Endothelial cell of umbilical vein (primary cell): Measurements from ENCODE around the gene TRIM36. TPM values are rescaled to one million over a fixed set of nuclear protein-coding genes. Genes with fewer than 3 reads are reported as not detected.

Experiments used
- BruUV-seq: library from RNA; stranded (reverse); fragments of 400-500 nt; replicated peaks from 2 replicates; lab custom pipeline; 2021; lab: Mats Ljungman, UMichigan
- CTCF ChIA-PET: fragments of 300-600, 350-600 bp; sonication (Branson Sonifier 250); formaldehyde crosslinking; loops from one replicate; lab custom pipeline; 2021; ENCODE audit warnings: antibody characterized with exemption, inconsistent platforms; lab: Charles Lee
- POLR2A ChIA-PET: fragments of 300-600, 350-600 bp; sonication (Branson Sonifier 250); formaldehyde crosslinking; loops from one replicate; lab custom pipeline; 2021; ENCODE audit warnings: antibody characterized with exemption, inconsistent platforms; lab: Charles Lee
- DNase-seq: peaks from one replicate; pipeline ENCODE4 v3.0.0-alpha.2; 2011; ENCODE audit warnings: low read depth, low spot score
- FAIRE-seq: peaks from 2 replicates; lab custom pipeline; 2011; peaks lifted over from hg19 to GRCh38; lab: Jason Lieb, UNC
- H2AFZ ChIP-seq: 2 replicates; pipeline ENCODE4 v1.6.0; 2012; ENCODE audit warnings: low read depth, low read length, control low read depth, inconsistent platforms
- H3K27ac ChIP-seq: 2 replicates; pipeline ENCODE4 v1.5.1; 2011; ENCODE audit warnings: low read depth, mild to moderate bottlenecking, control low read depth, low read length, moderate library complexity; ENCODE audit not compliant: insufficient read depth
- H3K27me3 ChIP-seq, 2 experiments: 2 replicates each; pipeline versions ENCODE4 v1.6.0 to v1.6.1; 2011; ENCODE audit warnings: low read length in 2 of 2, mixed read lengths in 1 of 2; ENCODE audit not compliant: control insufficient read depth in 2 of 2, insufficient read depth in 2 of 2
- H3K36me3 ChIP-seq, 2 experiments: 2 replicates in 1 of 2; 3 replicates in 1 of 2; pipeline ENCODE4 v1.5.1; 2011; ENCODE audit warnings: low read length in 2 of 2, mild to moderate bottlenecking in 1 of 2, moderate library complexity in 1 of 2; ENCODE audit not compliant: control insufficient read depth in 2 of 2, insufficient read depth in 2 of 2; ENCODE audit errors: extremely low read depth in 1 of 2
- H3K4me1 ChIP-seq: 3 replicates; pipeline ENCODE4 v1.5.1; 2011; ENCODE audit warnings: mild to moderate bottlenecking, low read length; ENCODE audit not compliant: control insufficient read depth, insufficient read depth; ENCODE audit errors: extremely low read depth
- H3K4me2 ChIP-seq: 2 replicates; pipeline ENCODE4 v1.6.1; 2011; ENCODE audit warnings: low read length, control low read depth, mixed read lengths; ENCODE audit not compliant: insufficient read depth
- H3K4me3 ChIP-seq, 3 experiments: fragments of 200-600 bp in 1 of 3; sonication (generic), shearing (Covaris generic) in 1 of 3; replicated peaks in 1 of 3; 2 replicates each; pipeline ENCODE4 v1.5.1; 2011 to 2016; ENCODE audit warnings: control low read depth in 3 of 3, low read length in 3 of 3, mild to moderate bottlenecking in 2 of 3, inconsistent platforms in 1 of 3, low read depth in 1 of 3, moderate library complexity in 1 of 3; ENCODE audit not compliant: insufficient read depth in 1 of 3
- H3K79me2 ChIP-seq: 2 replicates; pipeline ENCODE4 v1.6.0; 2012; ENCODE audit warnings: low read length, inconsistent platforms; ENCODE audit not compliant: control insufficient read depth, insufficient read depth
- H3K9ac ChIP-seq: replicated peaks from 2 replicates; pipeline ENCODE3; 2011; ENCODE audit warnings: low read length, control low read depth; ENCODE audit not compliant: insufficient read depth; ENCODE audit errors: extremely low read depth
- H3K9me1 ChIP-seq: replicated peaks from 3 replicates; pipeline ENCODE4 v1.6.0; 2011; ENCODE audit warnings: mild to moderate bottlenecking, low read length; ENCODE audit not compliant: control insufficient read depth, insufficient read depth; ENCODE audit errors: extremely low read depth
- H3K9me3 ChIP-seq: replicated peaks from 2 replicates; pipeline ENCODE4 v1.5.1; 2012; ENCODE audit warnings: low read length, inconsistent platforms; ENCODE audit not compliant: control insufficient read depth, insufficient read depth
- H4K20me1 ChIP-seq: replicated peaks from 2 replicates; pipeline ENCODE3; 2011; ENCODE audit warnings: mild to moderate bottlenecking, low read length; ENCODE audit not compliant: control insufficient read depth, insufficient read depth; ENCODE audit errors: extremely low read depth
- EZH2 ChIP-seq: IDR thresholded peaks from 2 replicates; pipeline ENCODE4 v1.6.1; 2012; ENCODE audit warnings: borderline replicate concordance, low read depth, mild to moderate bottlenecking, moderate library complexity, low read length, inconsistent platforms; ENCODE audit not compliant: severe bottlenecking
- FOS ChIP-seq: IDR thresholded peaks from 2 replicates; pipeline ENCODE4 v1.6.1; 2011; ENCODE audit warnings: mild to moderate bottlenecking, low read length, moderate library complexity, borderline replicate concordance; ENCODE audit not compliant: insufficient read depth
- GATA2 ChIP-seq: IDR thresholded peaks from 2 replicates; pipeline ENCODE4 v1.7.0; 2011; ENCODE audit warnings: low read depth, mild to moderate bottlenecking, moderate library complexity, mixed read lengths, low read length; ENCODE audit not compliant: insufficient read length, insufficient read depth
- JUN ChIP-seq: IDR thresholded peaks from 2 replicates; pipeline ENCODE4 v1.6.1; 2011; ENCODE audit warnings: borderline replicate concordance, low read depth; ENCODE audit not compliant: insufficient read length, insufficient read depth
- MYC ChIP-seq: IDR thresholded peaks from one replicate; pipeline ENCODE4 v1.6.1; 2011; ENCODE audit warnings: mild to moderate bottlenecking, low read depth, low read length
- POLR2A ChIP-seq: IDR thresholded peaks from 2 replicates; pipeline ENCODE4 v1.6.1; 2012; ENCODE audit warnings: low read depth, mild to moderate bottlenecking, control low read depth, low read length
- POLR2AphosphoS5 ChIP-seq: IDR thresholded peaks from 2 replicates; pipeline ENCODE4 v1.6.1; 2012; ENCODE audit warnings: low read depth, mild to moderate bottlenecking, control low read depth, low read length, moderate library complexity; ENCODE audit not compliant: insufficient read depth
- dilution Hi-C: fragments of 300-500 bp; cut with MboI; formaldehyde crosslinking; loops from one replicate; pipeline ENCODE4 v1.15.0; 2019; ENCODE audit warnings: low sequenced_read_pairs; ENCODE audit not compliant: extremely low pct_ligation_motif_present
- intact Hi-C: fragments of 100-400 bp; cut with micrococcal nuclease; formaldehyde crosslinking; loops from one replicate; pipeline ENCODE4 v1.10.0; 2022
- polyA plus RNA-seq, 4 experiments: library from polyadenylated mRNA; depleted of rRNA in 3 of 4; stranded (reverse) in 3 of 4; unstranded in 1 of 4; fragments of >200 nt; gene quantifications; 2 replicates each; pipeline versions ENCODE4 v1.2.1 to v1.2.3, GENCODE V29; 2011 to 2012; ENCODE audit warnings: missing spikeins in 1 of 4
- total RNA-seq: library from RNA; stranded (reverse); gene quantifications from 2 replicates; pipeline ENCODE4 v1.2.3, GENCODE V29; 2021
- TF ChIP-seq, protein P1 (sequence below): IDR thresholded peaks from 2 replicates; pipeline ENCODE4 v1.6.1; 2011; ENCODE audit not compliant: insufficient read depth, insufficient read length
- TF ChIP-seq, protein P2 (sequence below), 2 donors: IDR thresholded peaks; 1 replicate in 1 of 2; 2 replicates in 1 of 2; pipeline ENCODE4 v1.5.1; 2011; ENCODE audit warnings: low read length in 2 of 2, mild to moderate bottlenecking in 2 of 2, moderate library complexity in 2 of 2, control low read depth in 1 of 2, inconsistent platforms in 1 of 2, low read depth in 1 of 2; ENCODE audit not compliant: insufficient read depth in 1 of 2; ENCODE audit errors: extremely low read depth in 1 of 2

Gene TRIM36
- total and polyA plus RNA-seq, 2 donors (not counting 3 experiments of a cell fraction or from before 2014, with no cell fraction given) = 0.76 to 1.2 TPM

DNA sequence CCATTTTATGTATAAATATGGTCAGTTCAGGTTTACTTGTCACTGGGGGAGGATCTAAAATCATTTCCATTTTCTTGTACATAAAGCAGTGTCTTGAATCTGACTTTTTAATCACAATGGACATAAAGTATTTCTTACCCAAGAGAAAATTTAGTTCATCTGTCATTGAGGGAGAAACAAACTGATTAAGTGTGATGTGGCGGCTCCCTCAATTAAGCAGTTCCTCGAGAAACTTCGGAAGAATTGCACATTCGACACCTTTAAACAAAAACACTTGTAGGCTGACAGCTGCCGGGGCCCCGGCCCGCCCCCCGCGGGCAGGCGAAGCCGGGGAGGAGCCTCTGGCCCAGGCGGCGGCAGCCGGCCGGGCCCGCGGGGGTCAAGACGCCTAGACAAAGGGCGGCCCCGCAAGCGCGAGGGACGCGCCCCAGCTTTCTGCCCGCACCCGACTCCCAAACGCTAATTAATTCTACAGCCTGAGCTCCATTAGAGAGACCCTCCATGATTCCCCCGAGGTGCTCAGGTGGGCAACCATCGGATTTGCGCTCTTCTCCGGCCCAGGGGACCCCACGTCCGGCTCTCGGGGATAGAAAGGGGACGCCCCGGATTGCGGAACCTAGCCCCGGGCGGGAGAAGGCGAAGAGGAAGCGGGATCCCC is 750 bp downstream of the TRIM36 start:
- peak; percentile 7 for DNase-seq

DNA sequence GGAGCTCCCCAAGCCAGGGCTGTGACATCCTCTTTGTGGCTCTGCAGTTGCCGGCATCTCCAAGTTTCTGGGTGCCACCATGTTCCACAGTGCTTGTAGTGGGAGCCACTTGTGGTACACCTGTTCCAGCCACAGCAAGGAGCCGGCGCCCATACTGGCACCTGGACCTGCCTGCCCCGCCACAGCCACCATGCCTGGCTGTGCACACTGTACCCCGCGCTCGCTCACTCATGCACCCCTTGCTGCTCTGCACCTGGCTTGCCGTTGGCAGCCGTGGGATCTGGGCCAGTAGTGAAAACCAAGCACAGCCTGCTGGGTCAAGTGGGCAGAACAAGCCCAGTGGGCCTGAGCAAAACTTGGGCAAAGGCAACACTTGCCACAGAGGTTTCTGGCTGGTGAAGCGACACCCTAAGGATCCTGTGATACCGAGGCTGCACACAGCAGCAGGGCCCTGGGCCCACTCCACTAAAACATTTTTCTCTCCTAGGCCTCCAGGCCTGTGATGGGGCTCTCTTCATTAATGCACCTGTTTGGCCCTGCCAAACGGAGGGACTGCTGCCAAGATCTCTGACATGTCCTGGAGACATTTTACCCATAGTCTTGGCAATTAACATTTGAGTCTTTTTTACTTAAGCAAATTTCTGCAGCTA is 2.8 kb downstream of the TRIM36 start:
- POLR2A ChIA-PET = no interaction called here
- Histone ChIP-seq H2AFZ (no peak overlapping the region), H3K9me1 (no peaks in the 10 kb centered on the region), H3K36me3 (no peaks in the 10 kb centered on the region), H3K79me2 (no peaks in the 10 kb centered on the region), H3K4me3 (no peak overlapping the region), H3K27ac (no peak overlapping the region), H3K9me3 (no peaks in the 10 kb centered on the region), H3K4me2 (no peak overlapping the region), H4K20me1 (no peaks in the 10 kb centered on the region), H3K4me1 (peaks cover 11% of the 10 kb centered on the region), H3K27me3 (peaks cover 11 to 30% of the 10 kb centered on the region in 2 experiments), H3K9ac (no peak overlapping the region)
- TF ChIP-seq MYC = no peak
- no peak for TF ChIP-seq POLR2A
- TF ChIP-seq, protein P1, sequence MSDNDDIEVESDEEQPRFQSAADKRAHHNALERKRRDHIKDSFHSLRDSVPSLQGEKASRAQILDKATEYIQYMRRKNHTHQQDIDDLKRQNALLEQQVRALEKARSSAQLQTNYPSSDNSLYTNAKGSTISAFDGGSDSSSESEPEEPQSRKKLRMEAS = no peak
- no peak for TF ChIP-seq EZH2
- TF ChIP-seq, protein P2, sequence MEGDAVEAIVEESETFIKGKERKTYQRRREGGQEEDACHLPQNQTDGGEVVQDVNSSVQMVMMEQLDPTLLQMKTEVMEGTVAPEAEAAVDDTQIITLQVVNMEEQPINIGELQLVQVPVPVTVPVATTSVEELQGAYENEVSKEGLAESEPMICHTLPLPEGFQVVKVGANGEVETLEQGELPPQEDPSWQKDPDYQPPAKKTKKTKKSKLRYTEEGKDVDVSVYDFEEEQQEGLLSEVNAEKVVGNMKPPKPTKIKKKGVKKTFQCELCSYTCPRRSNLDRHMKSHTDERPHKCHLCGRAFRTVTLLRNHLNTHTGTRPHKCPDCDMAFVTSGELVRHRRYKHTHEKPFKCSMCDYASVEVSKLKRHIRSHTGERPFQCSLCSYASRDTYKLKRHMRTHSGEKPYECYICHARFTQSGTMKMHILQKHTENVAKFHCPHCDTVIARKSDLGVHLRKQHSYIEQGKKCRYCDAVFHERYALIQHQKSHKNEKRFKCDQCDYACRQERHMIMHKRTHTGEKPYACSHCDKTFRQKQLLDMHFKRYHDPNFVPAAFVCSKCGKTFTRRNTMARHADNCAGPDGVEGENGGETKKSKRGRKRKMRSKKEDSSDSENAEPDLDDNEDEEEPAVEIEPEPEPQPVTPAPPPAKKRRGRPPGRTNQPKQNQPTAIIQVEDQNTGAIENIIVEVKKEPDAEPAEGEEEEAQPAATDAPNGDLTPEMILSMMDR (IDR thresholded peaks at IDR 0.05; ENCODE audit: extremely low read depth in 1 of 2, insufficient read depth in 1 of 2, low read depth in 1 of 2, low read length in 2 of 2) = no peak
- no peak for TF ChIP-seq FOS
- TF ChIP-seq JUN = no peak
- no peak for TF ChIP-seq GATA2
- no peak for TF ChIP-seq POLR2AphosphoS5
- FAIRE-seq (no peak), DNase-seq (no peak)
- no TSS peak for BruUV-seq
- CTCF ChIA-PET = no interaction called here
- intact Hi-C loops (no loop called here), dilution Hi-C loops (no loop called here)

More for the DNA sequence above, 750 bp downstream of the TRIM36 start:
- Histone ChIP-seq H3K9me1 (no peaks in the 10 kb centered on the region), H4K20me1 (no peaks in the 10 kb centered on the region), H3K4me3 (peak overlapping the region; percentile 3 to 61 (median 24)), H3K9me3 (no peaks in the 10 kb centered on the region), H3K9ac (no peak overlapping the region), H3K36me3 (no peaks in the 10 kb centered on the region), H3K27me3 (peaks cover 20 to 44% of the 10 kb centered on the region in 2 experiments), H3K4me2 (peak overlapping the region; percentile 64), H2AFZ (peak overlapping the region; percentile 98), H3K79me2 (no peaks in the 10 kb centered on the region), H3K4me1 (peaks cover 11% of the 10 kb centered on the region), H3K27ac (no peak overlapping the region)
- peak; percentile 42 for FAIRE-seq
- no TSS peak for BruUV-seq
- dilution Hi-C loops = no loop called here
- ChIA-PET POLR2A (no interaction called here), CTCF (interaction anchor here (1.0 to 1.4 kb wide), 3 partner anchors 13 to 1557 kb away, joined by 4 read pairs; no protein-coding TSS in a partner anchor)
- TF ChIP-seq EZH2 (peak; percentile 80), MYC (no peak)
- intact Hi-C loops = no loop called here
